Renal cortical epithelial cell (primary cell): ENCODE data around the gene RALGAPA2. TPM values are rescaled to one million over a fixed set of nuclear protein-coding genes. Genes with fewer than 3 reads are reported as not detected.
A peak's percentile ranks its signal among the peaks of the same experiment; 100 is the strongest.

Experiments
- DNase-seq: peaks from one replicate; pipeline ENCODE4 v3.0.0-alpha.2; 2011; ENCODE audit warnings: low read depth
- total RNA-seq: library from RNA; depleted of rRNA; stranded (reverse); fragments of >200 nt; gene quantifications from 2 replicates; pipeline ENCODE4 v1.2.3, GENCODE V29; 2014

Gene RALGAPA2
- total RNA-seq: 13.5 and 47.5 TPM in 2 replicates

GRCh38 chr20:20712474-20713243, at the start of gene RALGAPA2:
Gene RALGAPA2, minus strand, starts transcription at chr20:20712644. Its CDS starts 164 bp downstream, at chr20:20712480.
- peak; percentile 96 for DNase-seq

- no peak for DNase-seq
Observed at GRCh38 chr20:20761301-20761700, 48.9 kb upstream of the RALGAPA2 start.

GRCh38 chr20:20759132-20759531, 46.7 kb upstream of the RALGAPA2 start:
- peak; percentile 7 for DNase-seq

GRCh38 chr20:20755674-20756319, 43.4 kb upstream of the RALGAPA2 start:
- no peak for DNase-seq

GRCh38 chr20:20755231-20755630, 42.8 kb upstream of the RALGAPA2 start:
- no peak for DNase-seq

GRCh38 chr20:20754714-20755113, 42.3 kb upstream of the RALGAPA2 start:
- DNase-seq: no peak

DNA sequence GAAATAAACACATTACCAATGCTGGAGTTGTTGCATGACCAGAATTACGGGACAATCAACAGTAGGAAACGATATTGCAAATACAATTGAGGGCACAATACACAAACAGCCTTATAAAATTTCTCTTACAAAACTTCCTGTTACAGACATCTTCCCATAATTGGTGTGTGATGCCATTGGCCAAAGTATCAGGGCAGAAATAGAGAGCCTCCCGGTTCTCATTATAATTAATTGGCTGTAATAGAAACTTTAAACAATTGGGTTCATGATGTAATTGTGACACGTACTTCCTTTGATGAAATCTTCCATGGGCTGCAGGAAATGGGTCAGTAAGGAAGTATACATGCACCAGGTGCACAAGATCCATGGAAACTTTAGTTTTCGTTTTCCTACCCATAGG, 40.3 kb upstream of the RALGAPA2 start:
- DNase-seq: no peak

GRCh38 chr20:20747298-20747697, 34.9 kb upstream of the RALGAPA2 start:
- no peak for DNase-seq

DNA sequence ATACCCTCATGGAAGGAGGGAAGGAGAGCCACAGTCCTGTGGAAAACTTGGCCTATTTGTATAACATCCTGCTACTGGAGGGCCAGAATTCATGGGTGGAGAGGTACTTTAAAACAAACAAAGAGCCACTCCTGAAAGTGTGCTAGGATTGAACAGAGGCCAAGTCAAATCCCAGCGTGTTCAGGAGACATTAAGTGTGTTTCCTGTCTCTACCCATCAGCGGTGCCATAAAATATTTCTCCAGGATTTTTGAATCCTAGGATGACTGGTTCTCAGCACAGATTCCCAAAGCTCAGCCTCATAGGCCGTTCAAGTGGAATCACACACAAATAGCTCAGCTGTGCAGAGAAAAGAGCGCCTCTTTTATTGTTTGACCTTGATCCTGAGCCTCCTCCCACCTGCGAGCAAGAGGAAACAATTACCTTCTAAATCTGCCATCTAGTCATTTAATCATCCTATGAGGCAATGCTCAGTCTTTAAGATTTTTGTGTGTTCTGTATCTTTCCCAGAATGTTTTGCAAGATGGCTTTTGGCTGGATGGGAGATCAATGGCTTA, 31.8 kb upstream of the RALGAPA2 start:
- no peak for DNase-seq

- DNase-seq: peak; percentile 75
Observed at GRCh38 chr20:20743511-20744169, 31.2 kb upstream of the RALGAPA2 start.

DNA sequence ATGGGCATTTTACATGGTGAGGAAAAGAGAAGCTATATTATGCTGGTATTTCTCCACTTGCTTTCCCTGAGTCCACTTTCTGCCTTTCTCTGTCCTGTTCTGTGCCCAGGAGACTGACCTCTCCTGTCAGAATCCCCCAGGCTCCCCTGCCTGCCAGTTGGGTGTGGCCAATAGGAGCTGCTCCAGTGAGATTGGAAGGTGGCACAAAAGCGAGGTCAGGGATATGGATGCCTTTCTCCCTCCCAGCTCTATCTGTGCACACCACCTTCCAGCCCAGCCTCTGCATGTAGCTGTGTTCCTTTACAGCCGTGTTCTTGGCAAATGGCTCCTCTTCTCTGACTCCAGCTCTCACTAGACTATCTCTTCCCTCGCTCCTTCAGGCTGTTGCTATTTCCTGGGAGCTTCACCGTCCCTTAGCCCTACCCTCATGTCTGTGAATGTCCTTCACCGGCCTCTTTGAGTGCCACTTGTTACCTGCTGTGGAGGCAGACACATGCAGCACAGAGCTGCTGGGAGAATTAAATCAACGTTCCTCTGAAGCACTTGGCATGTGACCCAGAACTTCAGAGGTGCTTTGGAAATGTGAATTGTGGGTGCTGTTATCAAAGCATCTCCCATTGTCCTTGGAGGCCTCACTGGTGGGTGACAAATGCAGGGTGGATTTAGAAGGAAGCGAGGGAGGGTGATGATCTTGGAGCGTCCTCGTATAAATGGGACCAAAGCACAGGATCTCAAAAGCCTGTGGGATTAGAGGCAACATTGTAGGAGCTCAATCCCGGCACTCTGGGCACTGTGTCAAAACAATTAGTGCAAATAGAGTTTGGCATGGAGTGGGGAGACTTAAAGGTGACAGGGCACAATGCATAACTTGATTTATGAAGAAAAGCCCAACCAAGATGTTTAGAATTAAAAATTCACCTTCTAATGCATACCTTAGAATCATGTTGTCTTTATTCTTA, 28.9 kb upstream of the RALGAPA2 start:
- no peak for DNase-seq

DNA sequence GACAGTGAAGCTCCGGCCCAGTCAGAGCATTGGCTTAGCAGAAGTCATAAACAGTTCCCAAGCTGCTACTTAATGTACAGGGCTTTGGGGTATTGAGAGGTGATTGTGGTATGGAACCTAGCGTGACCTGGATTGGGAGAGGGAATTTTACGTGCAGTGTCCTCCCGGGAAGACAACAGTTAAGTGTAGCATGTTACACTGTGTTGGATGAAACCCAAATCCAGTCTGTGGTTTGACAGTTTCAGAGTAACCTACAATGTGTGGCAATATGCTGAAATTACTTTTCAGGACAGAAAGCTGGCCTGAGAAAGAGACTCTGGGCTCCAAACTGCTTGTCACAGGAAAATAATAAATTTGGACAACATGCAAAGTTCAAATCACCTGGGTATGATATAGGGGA, 28.1 kb upstream of the RALGAPA2 start:
- no peak for DNase-seq

- DNase-seq: no peak
Observed at GRCh38 chr20:20737158-20737557, 24.7 kb upstream of the RALGAPA2 start.

DNA sequence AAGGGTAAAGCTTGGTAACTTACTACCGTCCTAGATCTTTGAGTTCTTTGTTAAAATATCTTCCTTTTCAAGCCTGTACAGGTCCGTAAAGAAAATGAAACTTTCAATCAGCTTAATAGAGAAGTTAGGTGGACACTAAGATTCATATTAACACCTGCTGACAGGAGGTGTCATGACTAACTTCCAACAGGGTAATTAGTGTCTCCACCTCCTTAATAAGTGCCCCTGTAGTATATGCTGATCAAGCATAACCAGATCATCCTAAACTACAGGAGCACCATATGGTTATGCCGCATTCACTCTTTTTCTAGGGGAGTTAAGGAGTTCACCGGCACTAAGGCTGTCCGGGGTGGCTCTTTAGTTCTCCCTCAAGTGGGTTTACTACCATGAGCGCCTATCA, 23.9 kb upstream of the RALGAPA2 start:
- no peak for DNase-seq

DNA sequence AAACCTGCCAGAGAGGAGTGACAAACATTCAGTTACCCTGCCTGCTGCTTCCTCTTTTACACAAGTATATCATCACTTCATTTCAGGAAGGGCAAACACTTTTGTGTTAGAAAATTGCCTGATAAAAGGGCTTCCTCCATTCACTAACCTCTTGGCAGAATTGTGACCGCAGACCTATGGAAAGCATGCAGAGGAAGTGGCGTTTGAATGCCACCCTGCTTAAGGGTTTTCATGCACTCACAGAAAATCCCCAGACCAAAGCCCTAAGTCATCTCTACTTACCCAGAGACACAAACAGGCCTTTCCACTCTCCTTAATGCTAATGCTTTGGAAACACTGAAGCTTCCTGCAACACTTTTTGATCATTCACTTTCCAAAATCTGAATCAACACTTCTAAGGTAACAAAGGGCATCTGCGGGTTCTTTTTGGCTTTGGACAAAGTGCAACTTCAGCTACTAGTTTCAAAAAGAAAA, 22.1 kb upstream of the RALGAPA2 start:
- DNase-seq: no peak

GRCh38 chr20:20733943-20734342, 21.5 kb upstream of the RALGAPA2 start:
- DNase-seq: no peak

DNA sequence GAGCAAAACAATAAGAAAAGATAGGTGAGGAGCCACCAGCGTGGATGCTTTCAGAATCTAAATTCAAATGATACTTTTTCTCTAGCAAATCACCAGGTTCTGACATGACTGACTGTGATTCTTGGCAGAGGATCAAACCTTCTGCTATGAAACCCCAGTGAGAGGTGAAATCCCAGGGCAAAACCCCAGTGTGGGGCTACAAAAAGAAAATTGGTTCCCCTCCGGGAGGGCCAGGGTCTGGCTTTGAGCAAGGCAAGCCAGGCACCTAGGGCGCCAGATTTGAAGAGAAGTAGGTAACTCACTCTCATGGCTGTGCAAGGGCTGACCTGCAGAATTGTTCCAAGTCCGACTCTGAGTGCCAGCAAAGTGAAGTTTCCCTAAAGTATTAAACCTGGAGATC, 20.2 kb upstream of the RALGAPA2 start:
- peak; percentile 27 for DNase-seq

DNA sequence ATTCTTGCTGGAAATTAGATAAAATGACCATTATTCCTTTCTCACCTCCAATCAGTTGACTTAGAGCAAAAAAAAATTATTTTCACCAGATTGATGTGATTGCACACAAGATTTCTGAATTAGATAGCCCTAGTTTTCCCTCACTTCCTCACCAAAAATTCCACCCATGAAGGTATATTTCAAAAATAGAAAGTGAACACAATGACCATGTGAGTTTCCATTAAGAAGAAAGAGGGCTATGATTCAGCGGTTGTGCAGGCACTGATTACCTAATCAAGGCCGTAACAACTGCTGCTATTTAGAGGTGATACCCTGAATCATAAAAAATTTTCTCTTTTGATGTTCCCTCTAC, 19.5 kb upstream of the RALGAPA2 start:
- DNase-seq: peak; percentile 62

- DNase-seq: no peak
Observed at GRCh38 chr20:20731000-20731944, 18.8 kb upstream of the RALGAPA2 start.

GRCh38 chr20:20729563-20729962, 17.1 kb upstream of the RALGAPA2 start:
- DNase-seq: no peak
